ENCODE results near the gene TOP3B.

The TOP3B gene

GRCh38 chr22:21964918-21965484 lies 17.6 kb downstream of the TOP3B start:
- in situ Hi-C loops (cut with HindIII; ENCODE audit: low sequenced_read_pairs): no loop called here

DNA sequence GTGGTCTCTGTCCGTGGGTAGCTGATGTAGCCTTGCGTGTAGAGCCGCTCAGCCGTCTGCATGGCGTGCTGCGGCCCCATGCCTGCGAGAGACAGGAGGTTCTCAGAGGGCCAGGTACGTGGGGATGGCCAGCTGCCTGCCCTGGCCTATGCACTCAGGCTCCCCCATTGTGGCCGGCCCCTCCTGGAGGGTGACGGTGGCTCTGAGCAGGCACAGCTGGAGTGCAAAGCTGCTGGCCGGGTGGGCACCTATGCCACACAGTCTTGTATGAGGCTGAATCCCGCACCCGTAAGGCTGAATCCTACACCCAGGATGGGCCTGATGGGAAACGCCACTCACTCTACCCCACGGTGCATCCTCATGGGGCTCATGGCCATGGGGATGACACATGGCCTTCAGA lies 18.4 kb downstream of the TOP3B start:
- in situ Hi-C loops (cut with HindIII; ENCODE audit: low sequenced_read_pairs): no loop called here

DNA sequence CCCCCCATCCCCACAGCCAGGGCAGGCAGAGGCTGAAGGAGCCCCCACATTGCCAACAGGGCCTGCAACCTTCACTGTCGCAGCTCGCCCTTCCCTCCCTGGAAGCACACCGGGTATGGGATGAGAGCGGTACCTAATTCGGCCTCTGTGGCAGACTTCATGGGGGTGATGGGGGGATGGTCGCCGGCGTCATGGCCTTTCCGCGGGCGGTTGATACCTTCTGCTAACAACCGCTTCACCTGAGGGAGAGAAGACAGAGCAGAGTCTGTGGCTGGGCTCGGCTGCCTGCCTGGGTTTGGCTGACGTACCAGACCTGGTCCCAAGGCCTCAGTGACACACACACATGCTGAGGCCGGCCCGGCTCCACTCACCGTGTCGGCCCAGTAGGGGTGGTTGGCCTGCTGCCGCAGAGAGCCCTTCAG lies 18.8 kb downstream of the TOP3B start:
- in situ Hi-C loops (cut with HindIII; ENCODE audit: low sequenced_read_pairs): no loop called here

DNA sequence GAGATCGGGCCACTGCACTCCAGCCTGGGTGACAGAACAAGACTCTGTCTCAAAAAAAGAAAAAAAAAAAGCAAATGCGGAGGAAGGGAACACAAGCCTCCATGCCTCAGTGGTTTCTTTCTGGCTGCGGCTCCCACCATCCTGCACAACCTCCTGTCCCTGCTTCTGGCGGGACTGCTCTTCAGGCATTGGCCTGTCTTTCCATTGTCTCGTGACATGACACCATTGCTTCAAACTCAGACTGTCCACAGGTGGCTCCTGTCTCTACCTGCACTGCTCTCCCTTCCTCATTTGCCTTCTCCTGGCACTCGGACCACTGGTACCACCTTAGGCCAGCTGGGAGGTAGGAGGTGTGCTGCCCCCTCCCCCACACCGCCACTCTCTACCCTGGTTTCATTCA lies 19.3 kb downstream of the TOP3B start:
- in situ Hi-C loops (cut with HindIII; ENCODE audit: low sequenced_read_pairs): no loop called here

DNA sequence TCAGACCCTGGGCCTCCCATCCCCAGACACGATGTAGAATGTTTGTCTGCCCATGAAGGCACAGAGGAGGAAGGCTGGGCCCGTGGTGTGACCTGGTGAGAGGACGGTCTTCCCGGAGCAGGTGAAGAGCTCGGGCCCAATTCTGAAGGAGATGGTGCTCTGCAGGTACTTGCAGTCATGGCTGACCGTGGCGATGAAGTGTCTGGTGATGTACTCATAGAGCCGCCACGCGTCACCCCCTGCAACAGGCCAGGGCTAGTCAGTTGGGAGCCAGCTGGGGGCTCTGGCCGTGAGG lies 20.0 kb downstream of the TOP3B start:
- in situ Hi-C loops (cut with HindIII; ENCODE audit: low sequenced_read_pairs): no loop called here

GRCh38 chr22:21961886-21962654 lies 20.5 kb downstream of the TOP3B start:
- in situ Hi-C loops (cut with HindIII; ENCODE audit: low sequenced_read_pairs): no loop called here

DNA sequence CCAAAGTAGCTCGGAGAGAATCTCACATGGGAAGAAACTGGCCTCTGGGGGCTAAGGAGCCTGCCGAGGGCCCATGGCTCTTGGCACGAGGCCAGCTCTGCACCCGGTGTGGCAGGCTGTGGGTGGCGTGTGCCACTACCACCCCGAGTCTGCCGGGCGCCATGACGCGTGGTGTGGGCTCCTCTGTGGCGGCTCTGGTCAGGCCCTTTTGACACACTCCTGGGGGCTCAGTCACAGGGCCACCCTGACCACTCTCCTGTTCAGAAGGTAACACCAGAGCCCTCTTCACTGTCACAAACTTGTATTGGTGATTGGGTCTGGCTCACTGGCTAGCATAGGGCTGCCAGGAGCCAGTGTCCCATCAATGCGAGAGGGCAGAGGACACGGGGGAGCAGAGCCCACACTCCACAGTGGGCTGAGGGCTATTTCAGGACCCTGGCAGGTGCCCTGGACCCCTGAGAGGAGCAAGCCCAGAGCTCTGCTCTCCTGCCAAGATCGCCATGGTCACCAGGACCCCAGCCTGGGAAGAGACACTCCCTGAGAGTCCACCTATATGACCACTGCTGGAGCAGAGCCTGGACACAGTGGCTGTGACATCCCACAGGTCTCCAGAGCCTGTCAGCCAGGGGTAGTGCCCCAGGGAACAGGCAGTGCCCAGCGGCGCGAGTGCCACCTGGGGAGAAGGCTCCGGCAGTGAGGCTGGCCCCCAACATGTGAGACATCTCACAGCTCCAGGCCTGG lies 21.3 kb downstream of the TOP3B start:
- in situ Hi-C loops (cut with HindIII; ENCODE audit: low sequenced_read_pairs): no loop called here

DNA sequence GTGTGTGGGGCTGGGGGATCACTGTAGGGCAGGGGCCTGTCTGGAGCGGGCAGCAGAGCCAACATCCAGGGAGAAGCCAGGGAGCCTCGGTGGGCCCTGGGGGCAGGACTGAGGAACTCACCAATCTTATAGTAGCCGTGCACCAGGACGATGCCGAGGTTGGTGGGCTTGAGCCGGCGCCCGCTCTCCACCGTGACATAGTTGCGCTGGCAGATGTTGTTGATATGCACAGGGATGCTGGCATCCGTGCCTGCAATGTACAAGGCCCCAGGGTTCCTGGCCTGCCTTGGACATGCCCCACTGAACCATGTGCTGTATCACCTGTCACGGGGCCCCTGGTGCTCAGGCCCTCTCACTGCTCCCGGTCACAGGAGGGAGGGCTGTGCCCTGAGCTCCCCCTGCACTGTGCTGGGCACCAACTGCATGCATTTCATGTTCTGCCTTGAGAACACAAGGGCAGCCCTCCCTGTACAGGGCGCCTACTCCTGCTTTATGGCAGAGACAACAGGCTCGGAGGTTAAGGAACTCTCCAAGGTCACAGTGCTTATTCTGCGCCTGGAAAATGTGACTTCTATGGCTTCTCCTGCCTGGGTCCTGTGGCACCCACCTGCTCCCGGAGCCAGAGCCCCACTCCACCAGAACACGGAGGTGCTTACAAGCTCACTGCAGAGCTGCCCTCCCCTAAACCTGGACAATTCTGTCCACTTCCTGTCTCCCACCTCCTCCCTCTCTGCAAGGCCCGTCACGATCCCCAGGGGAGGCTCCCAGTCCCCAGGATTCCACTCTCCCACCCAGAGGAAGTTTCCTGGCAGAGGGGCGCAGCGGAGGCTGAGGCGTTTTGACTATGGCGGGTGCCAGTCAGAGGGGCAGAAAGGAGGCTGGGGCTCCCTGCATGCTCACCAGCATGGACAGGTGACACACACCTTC lies 22.1 kb downstream of the TOP3B start:
- in situ Hi-C loops (cut with HindIII; ENCODE audit: low sequenced_read_pairs): no loop called here

DNA sequence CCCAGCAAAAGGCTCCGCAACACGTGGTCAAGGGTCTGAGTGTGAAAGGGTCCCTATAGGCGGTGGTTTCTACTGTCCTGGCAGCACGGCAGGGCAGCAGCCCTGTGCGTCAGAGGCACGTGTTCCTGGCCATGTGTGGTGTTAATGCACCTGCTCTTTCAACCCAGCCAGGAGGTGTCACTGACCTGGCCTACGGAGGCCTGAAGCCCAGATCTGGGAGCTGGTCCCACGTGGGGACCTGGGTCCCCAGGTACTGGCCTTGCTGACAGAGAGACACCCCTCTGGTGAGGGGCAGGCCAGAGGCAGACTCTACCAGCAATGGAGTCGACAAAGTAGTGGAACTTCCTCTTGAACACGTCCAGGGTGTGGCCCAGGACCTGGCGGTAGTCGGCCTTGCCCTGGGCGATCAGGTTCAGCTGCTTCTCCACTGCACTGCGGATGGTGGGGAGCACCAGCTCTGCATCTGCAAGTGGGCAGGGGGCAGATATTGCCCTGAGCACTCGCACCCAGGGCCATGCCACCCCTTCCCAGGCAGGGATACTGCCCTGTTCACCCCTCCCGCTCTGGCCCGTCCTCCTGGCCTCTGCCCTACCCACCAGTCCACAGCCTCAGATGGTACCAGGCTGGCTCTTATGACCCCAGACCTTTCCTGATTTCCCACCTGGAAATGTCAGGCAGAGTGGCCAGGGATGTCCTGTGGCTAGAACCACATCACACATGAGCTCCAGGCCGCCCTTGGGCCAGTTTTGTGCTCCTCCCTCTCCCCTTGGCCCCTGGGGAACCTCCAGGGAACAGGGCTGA lies 23.1 kb downstream of the TOP3B start:
- in situ Hi-C loops (cut with HindIII; ENCODE audit: low sequenced_read_pairs): no loop called here

DNA sequence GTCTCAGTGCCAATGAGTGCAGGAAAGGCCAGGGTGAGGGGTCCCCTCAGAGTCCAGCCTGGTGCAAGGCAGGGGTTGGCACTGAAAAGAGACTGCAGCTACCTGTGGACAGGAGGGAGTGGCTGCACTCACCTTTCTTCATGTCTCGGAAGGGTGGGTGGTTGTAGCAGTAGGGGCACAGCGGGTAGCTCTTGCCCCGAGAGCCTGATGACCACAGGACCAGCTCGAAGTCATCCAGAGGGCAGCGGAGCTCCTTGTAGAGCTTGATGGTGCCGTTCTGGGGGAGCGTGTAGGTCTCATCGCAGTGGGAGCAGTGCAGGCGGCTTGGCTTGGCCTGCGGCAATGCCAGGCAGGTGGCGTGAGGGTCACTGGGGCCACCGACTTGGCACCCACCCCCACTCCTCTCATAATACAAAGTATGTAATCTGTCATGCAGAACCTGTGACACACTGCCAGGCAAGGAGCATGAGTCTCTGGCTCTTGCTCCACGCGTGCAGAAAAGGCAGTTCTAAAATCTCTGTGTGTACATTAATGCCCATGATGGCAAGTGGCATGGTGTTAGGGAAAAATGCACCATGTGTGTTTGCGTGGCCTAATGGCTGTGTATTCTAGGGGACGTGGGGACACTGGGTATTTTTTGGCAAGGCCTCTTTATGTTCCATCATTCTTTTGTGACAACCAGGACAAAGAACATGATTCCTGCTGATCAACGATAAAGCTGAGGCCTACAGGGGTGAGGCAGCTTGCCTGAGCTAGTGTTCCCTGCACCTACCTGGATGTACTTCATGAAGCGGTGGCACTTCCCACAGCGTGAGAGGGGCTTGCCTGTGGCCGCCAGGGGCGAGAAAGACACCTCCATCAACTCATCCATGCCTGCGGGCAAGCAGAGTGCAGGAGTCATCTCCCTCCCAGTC lies 24.0 kb downstream of the TOP3B start:
- in situ Hi-C loops (cut with HindIII; ENCODE audit: low sequenced_read_pairs): no loop called here

- in situ Hi-C loops (cut with HindIII; ENCODE audit: low sequenced_read_pairs): no loop called here
Observed at GRCh38 chr22:21952586-21953571, 29.7 kb downstream of the TOP3B start, which contains the start of gene PPM1F. PPM1F (minus strand) TSS chr22:21952848; CDS start chr22:21946048, 6,800 bp downstream.

DNA sequence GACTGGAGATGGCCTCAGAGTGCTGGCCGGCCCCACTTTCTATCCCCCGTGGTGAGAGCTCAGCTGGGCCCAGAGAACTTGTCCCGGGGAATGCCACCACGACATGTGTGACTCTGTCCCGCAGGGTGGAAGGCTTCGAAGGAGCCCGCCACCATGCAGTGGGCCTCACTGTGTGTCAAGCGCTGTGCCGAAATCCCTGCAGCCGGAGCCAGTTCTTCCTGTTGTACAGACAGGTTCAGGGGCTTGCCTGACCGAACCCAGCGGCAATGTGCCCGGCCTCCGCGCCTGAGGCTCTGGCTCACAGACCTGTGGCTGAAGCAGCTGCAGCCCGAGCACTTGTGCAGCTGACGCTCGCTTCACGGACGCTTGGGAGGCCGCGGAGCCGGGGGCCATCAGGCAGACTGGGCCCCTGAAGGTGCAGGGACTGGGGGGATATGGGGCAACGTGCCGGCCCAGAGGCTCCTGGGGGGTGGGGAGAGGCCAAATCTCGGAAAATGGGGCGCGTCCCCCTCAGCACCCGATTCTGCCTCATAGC lies 30.6 kb downstream of the TOP3B start:
- in situ Hi-C loops (cut with HindIII; ENCODE audit: low sequenced_read_pairs): no loop called here

DNA sequence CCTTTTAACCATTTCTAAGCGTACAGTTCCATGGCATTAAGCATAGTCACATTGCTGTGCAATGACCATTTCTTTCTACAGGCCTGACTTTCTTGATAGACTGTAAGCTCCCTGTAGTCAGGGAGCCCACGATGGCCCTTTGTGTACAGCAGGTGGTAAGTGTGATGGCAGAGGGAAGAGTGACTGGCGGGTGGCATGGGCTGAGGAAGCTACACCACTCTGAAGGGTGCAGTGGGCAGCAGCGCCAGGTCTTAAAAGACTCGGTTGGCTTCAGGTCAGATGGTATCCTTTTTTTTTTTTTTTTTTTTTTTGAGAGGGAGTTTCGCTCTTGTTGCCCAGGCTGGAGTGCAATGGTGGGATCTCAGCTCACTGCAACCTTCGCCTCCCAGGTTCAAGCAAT lies 31.5 kb downstream of the TOP3B start:
- in situ Hi-C loops (cut with HindIII; ENCODE audit: low sequenced_read_pairs): no loop called here

DNA sequence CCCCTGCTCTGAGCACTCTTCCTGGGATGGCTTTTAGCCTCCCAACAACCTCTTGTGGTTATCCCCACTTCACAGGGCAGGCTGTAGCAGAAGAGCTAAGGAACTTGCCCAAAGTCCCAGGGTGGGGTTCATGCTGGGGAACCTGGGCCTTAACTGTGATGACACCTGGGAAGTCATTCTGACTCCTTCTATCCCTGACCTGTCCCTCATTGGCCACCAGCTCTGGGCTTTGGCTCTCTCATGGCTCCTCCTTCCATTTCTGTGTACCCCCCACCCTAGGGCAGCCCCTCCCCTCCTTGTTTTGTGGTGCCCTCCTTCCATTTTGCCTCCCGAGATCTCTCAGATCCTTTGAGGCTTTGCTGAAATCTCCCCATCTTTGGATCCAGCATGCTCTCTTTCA lies 32.6 kb downstream of the TOP3B start:
- in situ Hi-C loops (cut with HindIII; ENCODE audit: low sequenced_read_pairs): no loop called here

GRCh38 chr22:21949569-21949918 lies 33.0 kb downstream of the TOP3B start:
- in situ Hi-C loops (cut with HindIII; ENCODE audit: low sequenced_read_pairs): no loop called here

DNA sequence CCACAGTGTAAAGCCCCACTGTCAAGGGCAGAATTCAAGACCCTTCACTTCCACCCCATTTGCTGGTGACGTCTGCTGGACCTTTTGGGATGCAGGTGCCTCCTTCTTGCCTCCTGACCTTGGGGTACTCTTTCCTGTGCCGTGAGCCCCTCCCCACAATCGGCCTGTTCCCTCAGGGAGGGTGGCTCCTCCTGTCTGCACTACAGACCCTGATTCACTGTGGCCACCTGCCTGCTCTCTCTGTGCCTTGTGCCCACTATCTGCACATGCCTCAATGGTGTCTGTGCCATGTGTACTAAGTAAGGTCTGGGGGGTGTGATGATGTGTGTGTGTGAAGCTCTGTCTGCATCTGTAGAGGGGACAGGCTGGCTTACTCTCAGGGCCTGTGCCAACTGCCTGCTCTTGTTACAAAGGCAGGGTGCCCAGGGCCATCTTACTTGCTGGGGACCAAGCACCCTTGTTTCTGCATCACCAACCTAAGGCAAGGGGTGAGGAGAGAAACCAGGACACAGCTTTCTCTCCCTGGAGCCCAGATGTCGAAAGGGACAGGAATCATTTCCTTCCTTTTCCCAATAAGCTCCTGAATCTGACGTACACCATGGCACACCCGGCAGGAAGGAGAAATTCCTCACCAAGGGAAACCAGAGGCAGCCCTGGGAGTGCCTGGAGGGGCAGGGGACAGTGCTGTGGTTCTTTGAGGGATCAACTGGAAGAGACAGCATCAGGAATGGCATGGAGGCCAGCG lies 33.6 kb downstream of the TOP3B start:
- in situ Hi-C loops (cut with HindIII; ENCODE audit: low sequenced_read_pairs): no loop called here

DNA sequence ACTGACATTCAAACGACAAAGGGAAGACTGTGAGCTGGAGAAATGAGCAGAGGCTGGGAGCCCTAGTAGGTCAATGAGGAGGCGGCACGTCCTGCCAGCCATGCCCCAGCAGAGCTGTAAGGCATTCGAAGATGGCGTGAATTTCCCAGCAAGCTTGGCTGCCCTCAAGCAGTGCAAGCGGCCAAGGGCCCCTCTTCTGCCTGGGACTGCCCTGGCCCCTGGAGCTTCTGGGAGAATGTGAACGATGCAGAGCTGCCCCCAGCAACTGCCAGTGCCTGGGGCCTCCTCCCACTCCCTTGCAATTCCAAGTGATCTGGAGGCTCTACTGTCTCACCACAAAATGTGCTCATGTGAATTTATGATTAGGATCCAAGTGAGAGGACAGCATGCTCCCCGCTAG lies 34.2 kb downstream of the TOP3B start:
- in situ Hi-C loops (cut with HindIII; ENCODE audit: low sequenced_read_pairs): no loop called here
